K562 (cell line): ENCODE measurements around the gene TDG. TPM values are rescaled to one million over a fixed set of nuclear protein-coding genes. Genes with fewer than 3 reads are reported as not detected.

ENCODE experiments used
- BCLAF1 ChIP-seq, 2 experiments: fragments of 450-650 bp in 1 of 2; IDR thresholded peaks; 2 replicates each; pipeline ENCODE4 v1.6.1; 2011 to 2017; ENCODE audit warnings: low read depth in 2 of 2, antibody characterized with exemption in 1 of 2, borderline replicate concordance in 1 of 2, low read length in 1 of 2, mild to moderate bottlenecking in 1 of 2, mixed read lengths in 1 of 2; ENCODE audit not compliant: control insufficient read depth in 1 of 2
- CREBBP ChIP-seq: IDR thresholded peaks from one replicate; pipeline ENCODE4 v1.6.1; 2012; ENCODE audit warnings: low read depth, mild to moderate bottlenecking, control low read depth, inconsistent platforms, low read length
- GABPB2 ChIP-seq: fragments of 250-450 bp; sonication (Bioruptor Pico); conservative IDR thresholded peaks from 2 replicates; pipeline ENCODE4 v1.5.1; 2021; ENCODE audit warnings: mild to moderate bottlenecking
- NCOA4 ChIP-seq: fragments of 450-650 bp; IDR thresholded peaks from 2 replicates; pipeline ENCODE4 v1.6.1; 2018; ENCODE audit warnings: mild to moderate bottlenecking; ENCODE audit not compliant: partially characterized antibody
- NEUROD1 ChIP-seq: fragments of 150-350 bp; IDR thresholded peaks from 2 replicates; pipeline ENCODE4 v1.6.1; 2014; ENCODE audit warnings: borderline replicate concordance, low read length, low read depth; ENCODE audit not compliant: partially characterized antibody
- RBM14 ChIP-seq: fragments of 200-400 bp; formaldehyde crosslinking; IDR thresholded peaks from 2 replicates; pipeline ENCODE4 v1.6.1; 2018; ENCODE audit warnings: low read depth, mild to moderate bottlenecking, low read length, moderate library complexity, borderline replicate concordance; ENCODE audit not compliant: insufficient read depth
- ZBTB17 ChIP-seq: fragments of 450-650 bp; formaldehyde crosslinking; IDR thresholded peaks from 2 replicates; pipeline ENCODE4 v1.4.0; 2020; ENCODE audit warnings: mild to moderate bottlenecking
- ZKSCAN8 ChIP-seq: fragments of 200-800 bp; sonication (Bioruptor generic); IDR thresholded peaks from 2 replicates; pipeline ENCODE4 v1.6.1; 2016; ENCODE audit warnings: missing genetic modification characterization, missing compliant biosample characterization
- ZNF318 ChIP-seq, 2 experiments: fragments of 450-650 bp; IDR thresholded peaks; 2 replicates each; pipeline ENCODE4 v1.6.1; 2016; ENCODE audit warnings: mild to moderate bottlenecking in 2 of 2, borderline replicate concordance in 1 of 2, low read depth in 1 of 2, moderate library complexity in 1 of 2
- ZNF512 ChIP-seq: IDR thresholded peaks from 2 replicates; pipeline ENCODE4 v1.6.1; 2016; ENCODE audit warnings: missing genetic modification characterization, missing compliant biosample characterization
- polyA plus RNA-seq, 8 experiments: library from polyadenylated mRNA; depleted of rRNA in 4 of 8; stranded (reverse) in 5 of 8; unstranded in 3 of 8; fragments of >200 nt; fragmentation: Nextera tagmentation in 2 of 8; fragmentation: Illumina TruSeq in 1 of 8; extraction: Ambion mirVana in 2 of 8; extraction: Trizol in 1 of 8; gene quantifications; 2 replicates each; pipeline versions ENCODE4 v1.2.1 to v1.2.3, GENCODE V29; 2011 to 2014; ENCODE audit warnings: inconsistent platforms in 1 of 8, missing spikeins in 1 of 8
- total RNA-seq, 7 experiments: library from RNA; depleted of rRNA in 6 of 7; stranded (reverse); fragments of >200 nt in 6 of 7; fragmentation: Illumina TruSeq in 2 of 7; extraction: Trizol in 2 of 7; gene quantifications; 2 replicates each; pipeline versions ENCODE4 v1.2.1 to v1.2.3, GENCODE V29; 2011 to 2021; ENCODE audit warnings: low replicate concordance in 1 of 7

TDG gene
- total and polyA plus RNA-seq, 9 of the 15 experiments (the other 6 are each of a cell fraction or from before 2014, with no cell fraction given): 37.6 to 77.2 (median 64.0) TPM

- no peak for TF ChIP-seq ZNF318 (IDR thresholded peaks at IDR 0.05; ENCODE audit: borderline replicate concordance in 1 of 2, low read depth in 1 of 2)
- no peak for TF ChIP-seq ZBTB17 (CRISPR knock-in tag)
- no peak for TF ChIP-seq GABPB2 (CRISPR knock-in tag)
- no peak for TF ChIP-seq ZNF512 (tag)
- TF ChIP-seq RBM14: no peak
- TF ChIP-seq NCOA4: no peak
- TF ChIP-seq BCLAF1 (IDR thresholded peaks at IDR 0.05; ENCODE audit: borderline replicate concordance in 1 of 2, control insufficient read depth in 1 of 2, low read depth in 2 of 2, low read length in 1 of 2): no peak; a peak in 1 of 4 replicates
- TF ChIP-seq CREBBP: no peak
- no peak for TF ChIP-seq NEUROD1
- no peak for TF ChIP-seq ZKSCAN8 (CRISPR knock-in tag)
Observed at GRCh38 chr12:103930787-103931735, 34.6 kb upstream of the TDG start (continued).
